A549 (cell line): Measurements from ENCODE around the gene FAR2. TPM values are rescaled to one million over a fixed set of nuclear protein-coding genes. Genes with fewer than 3 reads are reported as not detected.

Experiments used
- ATAC-seq, 2 experiments: fragments of 200-7000 bp in 1 of 2; fragments of >200 bp in 1 of 2; cut with Nextera tagmentation in 1 of 2; cut with Tn5 transposase in 1 of 2; 3 replicates each; pipeline versions ENCODE4 v1.8.0 to v1.9.1; 2018 to 2020; ENCODE audit warnings: mild to moderate bottlenecking in 1 of 2, moderate library complexity in 1 of 2
- CTCF ChIA-PET: fragments of 300-600 bp; sonication (Branson Sonifier 250); formaldehyde crosslinking; extraction: SDS; loops from one replicate; lab custom pipeline; 2021; ENCODE audit warnings: antibody characterized with exemption, inconsistent platforms; lab: Yijun Ruan, JAX
- POLR2A ChIA-PET: fragments of 350-600 bp; formaldehyde crosslinking; extraction: SDS; loops from one replicate; lab custom pipeline; 2021; ENCODE audit warnings: antibody characterized with exemption, inconsistent platforms; lab: Yijun Ruan, JAX
- DNase-seq, 2 experiments: peaks; one replicate each; pipeline versions ENCODE4 v3.0.0 to v3.0.0-alpha.2; 2011 to 2016; ENCODE audit warnings: low read depth in 1 of 2, low spot score in 1 of 2
- FAIRE-seq: peaks from 2 replicates; lab custom pipeline; 2011; peaks lifted over from hg19 to GRCh38; lab: Jason Lieb, UNC
- H3K27ac ChIP-seq, 2 experiments: fragments of >200 bp; sonication (Bioruptor Twin); formaldehyde crosslinking; 3 replicates each; pipeline ENCODE4 v1.5.1; 2016 to 2017
- H3K4me1 ChIP-seq: fragments of >200 bp; sonication (Bioruptor Twin); formaldehyde crosslinking; 3 replicates; pipeline ENCODE4 v1.6.1; 2016
- H3K4me2 ChIP-seq: fragments of >200 bp; sonication (Bioruptor Twin); formaldehyde crosslinking; 3 replicates; pipeline ENCODE4 v1.6.1; 2016
- H3K4me3 ChIP-seq: fragments of >200 bp; sonication (Bioruptor Twin); formaldehyde crosslinking; 3 replicates; pipeline ENCODE4 v1.5.1; 2016
- H3K9me3 ChIP-seq: fragments of >200 bp; sonication (Bioruptor Twin); formaldehyde crosslinking; 3 replicates; pipeline ENCODE4 v1.6.1; 2016
- CEBPB ChIP-seq, 2 experiments: fragments of >200 bp in 1 of 2; sonication (Bioruptor Twin) in 1 of 2; formaldehyde crosslinking in 1 of 2; IDR thresholded peaks; 2 replicates each; pipeline ENCODE4 v1.6.1; 2012 to 2016
- CHD2 ChIP-seq: fragments of 150-350 bp; IDR thresholded peaks from 2 replicates; pipeline ENCODE4 v1.6.1; 2014; ENCODE audit warnings: low read length; ENCODE audit not compliant: partially characterized antibody
- EHMT2 ChIP-seq: fragments of 200-600 bp; sonication (generic); IDR thresholded peaks from 2 replicates; pipeline ENCODE4 v1.6.1; 2016; ENCODE audit warnings: antibody characterized with exemption, low read depth, mild to moderate bottlenecking, moderate library complexity
- ELK1 ChIP-seq: fragments of 150-350 bp; IDR thresholded peaks from 2 replicates; pipeline ENCODE4 v1.6.1; 2014; ENCODE audit warnings: low read depth, mild to moderate bottlenecking, low read length
- FOSB ChIP-seq: fragments of 250-450 bp; sonication (Bioruptor Pico); IDR thresholded peaks from 2 replicates; pipeline ENCODE4 v1.5.0; 2020; ENCODE audit warnings: mild to moderate bottlenecking, moderate library complexity
- GATA3 ChIP-seq: IDR thresholded peaks from 2 replicates; pipeline ENCODE4 v1.6.1; 2012; ENCODE audit warnings: borderline replicate concordance
- HDAC2 ChIP-seq: fragments of 200-600 bp; sonication (generic); IDR thresholded peaks from 2 replicates; pipeline ENCODE4 v1.6.1; 2016
- HEYL ChIP-seq: fragments of 250-450 bp; sonication (Bioruptor Pico); IDR thresholded peaks from 2 replicates; pipeline ENCODE4 v1.8.0; 2021; ENCODE audit warnings: mild to moderate bottlenecking, moderate library complexity
- HOXA7 ChIP-seq: fragments of 250-450 bp; sonication (Bioruptor Pico); IDR thresholded peaks from 2 replicates; pipeline ENCODE4 v1.5.0; 2020; ENCODE audit warnings: mild to moderate bottlenecking, moderate library complexity
- HOXB5 ChIP-seq: fragments of 250-450 bp; sonication (Bioruptor Pico); IDR thresholded peaks from 2 replicates; pipeline ENCODE4 v1.5.0; 2020; ENCODE audit warnings: mild to moderate bottlenecking, moderate library complexity
- JUNB ChIP-seq: fragments of >200 bp; sonication (Bioruptor Twin); formaldehyde crosslinking; IDR thresholded peaks from 2 replicates; pipeline ENCODE4 v1.6.1; 2016
- MAFK ChIP-seq: fragments of 450-650 bp; IDR thresholded peaks from 2 replicates; pipeline ENCODE4 v1.6.1; 2014; ENCODE audit not compliant: partially characterized antibody
- MAX ChIP-seq: IDR thresholded peaks from 2 replicates; pipeline ENCODE4 v1.6.1; 2012
- MAZ ChIP-seq: fragments of 150-350 bp; IDR thresholded peaks from 2 replicates; pipeline ENCODE4 v1.6.1; 2014; ENCODE audit warnings: antibody characterized with exemption, low read depth, low read length, borderline replicate concordance
- NFE2L2 ChIP-seq: fragments of 150-350 bp; conservative IDR thresholded peaks from 2 replicates; pipeline ENCODE4 v1.6.1; 2014; ENCODE audit warnings: low read length
- PBX3 ChIP-seq: IDR thresholded peaks from 2 replicates; pipeline ENCODE4 v1.6.1; 2012
- POLR2A ChIP-seq: IDR thresholded peaks from 2 replicates; pipeline ENCODE4 v1.6.1; 2012; ENCODE audit warnings: mild to moderate bottlenecking, low read length
- RNF2 ChIP-seq: fragments of 200-600 bp; sonication (generic); IDR thresholded peaks from 2 replicates; pipeline ENCODE4 v1.6.1; 2016; ENCODE audit warnings: low read depth, mild to moderate bottlenecking, antibody characterized with exemption, moderate library complexity, borderline replicate concordance
- TP53 ChIP-seq: fragments of 250-450 bp; sonication (Bioruptor Pico); IDR thresholded peaks from 2 replicates; pipeline ENCODE4 v1.5.0; 2021; ENCODE audit warnings: mild to moderate bottlenecking, moderate library complexity
- USF2 ChIP-seq: fragments of 450-650 bp; IDR thresholded peaks from 2 replicates; pipeline ENCODE4 v1.6.1; 2014; ENCODE audit warnings: antibody characterized with exemption
- ZFP36 ChIP-seq: fragments of 450-650 bp; IDR thresholded peaks from 2 replicates; pipeline ENCODE4 v1.6.1; 2014; ENCODE audit warnings: borderline replicate concordance; ENCODE audit not compliant: partially characterized antibody
- ZNF302 ChIP-seq: fragments of 250-450 bp; sonication (Bioruptor Pico); IDR thresholded peaks from 2 replicates; pipeline ENCODE4 v1.9.0; 2021; ENCODE audit warnings: inconsistent platforms, mild to moderate bottlenecking, moderate library complexity
- ZSCAN20 ChIP-seq: fragments of 250-450 bp; sonication (Bioruptor Pico); IDR thresholded peaks from 2 replicates; pipeline ENCODE4 v1.8.0; 2022; ENCODE audit warnings: mild to moderate bottlenecking, moderate library complexity
- WGBS: methylation state at CpG from one replicate; pipeline ENCODE4 v1.1.6; 2017; ENCODE audit errors: missing lambda C conversion rate; 5-methylcytosine and 5-hydroxymethylcytosine counted together
- polyA plus RNA-seq, 4 experiments: library from polyadenylated mRNA; depleted of rRNA in 3 of 4; stranded (reverse); fragments of >200 nt; fragmentation: RNase III in 1 of 4; extraction: RNeasy Plus Mini Kit Qiagen cat#74134 plus additional on column Dnase treatment in 1 of 4; gene quantifications; 2 replicates in 3 of 4; 3 replicates in 1 of 4; pipeline ENCODE4 v1.2.3, GENCODE V29; 2011 to 2017
- TF ChIP-seq, protein P1 (sequence below): IDR thresholded peaks from 2 replicates; pipeline ENCODE4 v1.6.1; 2012; ENCODE audit warnings: low read depth, borderline replicate concordance

Gene FAR2
- polyA plus RNA-seq, 2 of the 4 experiments (the other 2 are of a cell fraction), result 0.06 TPM; not detected in 1

- FAIRE-seq, result no peak
- 93% methylated on average over 1 of the region's 1 CpG for WGBS
- ChIA-PET CTCF (interaction anchor here (0.6 kb wide), 1 partner anchor 1396 kb away, joined by 3 read pairs; no protein-coding TSS in a partner anchor), POLR2A (interaction anchor here (0.6 kb wide), 1 partner anchor 247 kb away, joined by 3 read pairs; no protein-coding TSS in a partner anchor)
- Histone ChIP-seq H3K4me2 (no peak overlapping the region), H3K4me1 (no peaks in the 10 kb centered on the region), H3K4me3 (no peak overlapping the region), H3K27ac (no peak overlapping the region), H3K9me3 (no peaks in the 10 kb centered on the region)
- ATAC-seq, result no peak
- TF ChIP-seq, protein P1, sequence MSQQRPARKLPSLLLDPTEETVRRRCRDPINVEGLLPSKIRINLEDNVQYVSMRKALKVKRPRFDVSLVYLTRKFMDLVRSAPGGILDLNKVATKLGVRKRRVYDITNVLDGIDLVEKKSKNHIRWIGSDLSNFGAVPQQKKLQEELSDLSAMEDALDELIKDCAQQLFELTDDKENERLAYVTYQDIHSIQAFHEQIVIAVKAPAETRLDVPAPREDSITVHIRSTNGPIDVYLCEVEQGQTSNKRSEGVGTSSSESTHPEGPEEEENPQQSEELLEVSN, result no peak
- TF ChIP-seq MAFK, result peak; percentile 59
- no peak for DNase-seq
Measured at GRCh38 chr12:29329411-29329810, 180.3 kb downstream of the FAR2 start.

GRCh38 chr12:29333178-29333577 is 184.1 kb downstream of the FAR2 start:
- no peak overlapping the region for H3K27ac ChIP-seq
- no peak overlapping the region for H3K4me2 ChIP-seq
- H3K9me3 ChIP-seq, result no peaks in the 10 kb centered on the region
- 0% methylated on average over 1 of the region's 1 CpG for WGBS
- H3K4me3 ChIP-seq, result no peak overlapping the region
- DNase-seq (no peak), ATAC-seq (no peak), FAIRE-seq (no peak)
- H3K4me1 ChIP-seq, result no peaks in the 10 kb centered on the region
- ChIA-PET POLR2A (no interaction called here), CTCF (no interaction called here)
- TF ChIP-seq ZSCAN20 (CRISPR knock-in tag) (no peak), MAFK (peak; percentile 25)

DNA sequence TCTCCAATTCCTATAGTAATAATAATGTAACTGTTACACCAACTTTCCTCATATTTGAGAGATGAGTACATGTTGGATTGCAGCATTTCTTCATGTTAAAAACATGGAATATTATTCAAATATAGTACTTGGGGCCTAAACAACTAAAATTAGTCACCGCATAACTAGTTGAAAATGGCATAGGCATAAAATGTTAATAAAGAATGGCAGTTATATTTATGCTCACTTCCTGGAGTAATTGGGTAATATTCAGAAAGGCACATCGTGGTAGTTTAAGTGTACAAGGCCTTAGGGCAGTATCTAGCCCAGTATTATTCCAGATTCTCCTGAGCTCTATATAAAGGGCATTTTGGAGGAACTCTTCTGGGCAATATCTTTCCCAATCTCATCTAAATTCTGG is 185.9 kb downstream of the FAR2 start:
- TF ChIP-seq MAX (no peak), RNF2 (no peak), EHMT2 (no peak), TP53 (CRISPR knock-in tag) (no peak), HOXB5 (CRISPR knock-in tag) (no peak), ZFP36 (no peak), HOXA7 (CRISPR knock-in tag) (no peak), JUNB (no peak), ZSCAN20 (CRISPR knock-in tag) (no peak), USF2 (no peak), ZNF302 (CRISPR knock-in tag) (no peak), GATA3 (no peak), HEYL (CRISPR knock-in tag) (no peak), FOSB (no peak), PBX3 (no peak), HDAC2 (no peak)
- H3K4me3 ChIP-seq, result no peak overlapping the region
- DNase-seq (no peak), FAIRE-seq (no peak), ATAC-seq (no peak)
- POLR2A ChIA-PET, result no interaction called here
- H3K4me2 ChIP-seq, result no peak overlapping the region
- 95% methylated on average over 2 of the region's 2 CpGs for WGBS
- H3K27ac ChIP-seq, result no peak overlapping the region
- CTCF ChIA-PET, result no interaction called here
- H3K4me1 ChIP-seq, result no peaks in the 10 kb centered on the region
- H3K9me3 ChIP-seq, result no peaks in the 10 kb centered on the region

DNA sequence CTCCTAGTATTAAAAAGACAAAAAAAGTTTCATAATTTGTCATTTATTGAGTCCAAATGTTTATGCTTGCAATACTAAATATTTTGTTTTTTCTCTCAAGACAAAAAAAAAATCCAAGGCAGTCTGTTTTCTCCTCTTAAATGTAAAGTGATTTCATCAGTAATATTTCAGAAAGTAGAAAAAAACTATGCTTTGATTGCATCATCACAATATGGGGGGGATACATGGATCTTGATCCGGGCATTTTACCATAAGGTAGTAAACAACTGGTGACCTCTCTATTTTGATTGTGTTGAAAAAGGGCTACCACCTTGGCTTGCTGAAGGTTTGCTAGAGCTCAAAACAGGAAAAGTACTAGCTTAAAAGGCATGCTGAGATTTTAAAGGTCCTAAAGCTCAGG is 188.2 kb downstream of the FAR2 start:
- no peak for FAIRE-seq
- ChIA-PET CTCF (interaction anchor here (0.7 to 1.0 kb wide), 2 partner anchors 29 to 135 kb away, joined by 4 read pairs; no protein-coding TSS in a partner anchor), POLR2A (no interaction called here)
- WGBS, result 91% methylated on average over 1 of the region's 1 CpG
- TF ChIP-seq CEBPB (IDR thresholded peaks at IDR 0.05) (no peak), ZNF302 (CRISPR knock-in tag) (no peak), RNF2 (no peak), HEYL (CRISPR knock-in tag) (no peak), TP53 (CRISPR knock-in tag) (no peak), PBX3 (no peak), MAX (no peak), JUNB (no peak), ELK1 (no peak), HOXB5 (CRISPR knock-in tag) (no peak), ZFP36 (no peak), POLR2A (no peak), ZSCAN20 (CRISPR knock-in tag) (no peak), CHD2 (no peak), MAZ (no peak), NFE2L2 (no peak)
- Histone ChIP-seq H3K9me3 (no peaks in the 10 kb centered on the region), H3K27ac (no peak overlapping the region), H3K4me3 (no peak overlapping the region), H3K4me1 (no peaks in the 10 kb centered on the region), H3K4me2 (no peak overlapping the region)
- ATAC-seq, result no peak
- DNase-seq, result no peak
